GM13976 (cell line): Measurements from ENCODE around the gene TBCCD1.

ENCODE experiments used
- DNase-seq: peaks from one replicate; pipeline ENCODE4 v3.0.0; 2012; ENCODE audit warnings: low spot score
- in situ Hi-C: fragments of 300-500 bp; cut with MboI; formaldehyde crosslinking; loops from one replicate; pipeline ENCODE4 v1.12.0; 2022; ENCODE audit warnings: low sequenced_read_pairs, mixed read lengths, inconsistent platforms; ENCODE audit not compliant: unreplicated experiment
- TF ChIP-seq, protein P1 (sequence below): IDR thresholded peaks from 2 replicates; pipeline ENCODE4 v1.5.1; 2012; ENCODE audit warnings: borderline replicate concordance, mild to moderate bottlenecking; ENCODE audit not compliant: insufficient read depth; ENCODE audit errors: extremely low read depth, missing control alignments, control extremely low read depth

Gene TBCCD1

DNA sequence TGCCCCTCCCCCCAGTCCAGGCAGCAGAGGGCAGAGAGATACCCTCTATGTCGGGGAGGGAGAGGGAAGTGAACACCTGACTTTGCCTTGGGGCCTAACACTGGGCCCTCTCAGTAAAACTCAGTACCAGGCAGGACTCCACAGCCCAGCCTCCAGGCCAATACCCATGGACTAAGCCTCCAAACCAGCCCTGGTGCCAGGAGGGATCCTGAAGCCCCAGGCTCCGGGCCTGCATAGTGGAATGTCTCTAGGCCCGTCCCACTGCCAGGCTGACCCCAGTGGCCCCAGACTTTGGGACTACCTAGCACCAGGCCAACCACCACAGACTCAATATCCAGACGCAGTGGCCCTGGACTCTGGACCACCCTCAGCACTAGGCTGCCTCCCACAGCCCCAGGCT, 69.5 kb downstream of the TBCCD1 start:
- in situ Hi-C loops, result no loop called here
- DNase-seq, result no peak
- TF ChIP-seq, protein P1, sequence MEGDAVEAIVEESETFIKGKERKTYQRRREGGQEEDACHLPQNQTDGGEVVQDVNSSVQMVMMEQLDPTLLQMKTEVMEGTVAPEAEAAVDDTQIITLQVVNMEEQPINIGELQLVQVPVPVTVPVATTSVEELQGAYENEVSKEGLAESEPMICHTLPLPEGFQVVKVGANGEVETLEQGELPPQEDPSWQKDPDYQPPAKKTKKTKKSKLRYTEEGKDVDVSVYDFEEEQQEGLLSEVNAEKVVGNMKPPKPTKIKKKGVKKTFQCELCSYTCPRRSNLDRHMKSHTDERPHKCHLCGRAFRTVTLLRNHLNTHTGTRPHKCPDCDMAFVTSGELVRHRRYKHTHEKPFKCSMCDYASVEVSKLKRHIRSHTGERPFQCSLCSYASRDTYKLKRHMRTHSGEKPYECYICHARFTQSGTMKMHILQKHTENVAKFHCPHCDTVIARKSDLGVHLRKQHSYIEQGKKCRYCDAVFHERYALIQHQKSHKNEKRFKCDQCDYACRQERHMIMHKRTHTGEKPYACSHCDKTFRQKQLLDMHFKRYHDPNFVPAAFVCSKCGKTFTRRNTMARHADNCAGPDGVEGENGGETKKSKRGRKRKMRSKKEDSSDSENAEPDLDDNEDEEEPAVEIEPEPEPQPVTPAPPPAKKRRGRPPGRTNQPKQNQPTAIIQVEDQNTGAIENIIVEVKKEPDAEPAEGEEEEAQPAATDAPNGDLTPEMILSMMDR, result no peak

DNA sequence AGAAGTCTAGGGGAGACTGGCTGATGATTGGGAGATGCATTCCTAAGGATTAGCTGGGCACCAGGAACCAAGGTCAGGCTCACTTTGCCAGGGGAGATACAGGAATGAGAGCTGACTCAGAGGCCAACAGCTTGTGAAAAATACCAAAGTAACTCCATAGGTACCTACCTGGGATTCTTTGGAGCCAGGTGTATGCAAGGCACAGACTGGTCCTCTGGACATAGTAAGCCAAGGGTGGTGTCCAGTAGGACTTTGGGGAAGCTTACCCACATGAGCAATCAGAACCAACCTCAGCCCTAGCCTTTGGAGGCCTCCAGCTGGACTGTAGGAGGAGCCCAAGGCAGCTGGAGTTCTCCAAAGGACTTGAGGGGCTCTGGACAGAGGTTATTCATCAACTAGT, 70.5 kb downstream of the TBCCD1 start:
- TF ChIP-seq, protein P1, result no peak
- DNase-seq, result no peak
- in situ Hi-C loops, result no loop called here
